K562 treated with DMSO at 1 percent for 48 hours (cell line): ENCODE measurements around the gene ADAMTS3. TPM values are rescaled to one million over a fixed set of nuclear protein-coding genes. Genes with fewer than 3 reads are reported as not detected.

Experiments used
- total RNA-seq: library from RNA; unstranded; fragments of 300-600 nt; gene quantifications from 2 replicates; pipeline ENCODE4 v1.2.3, GENCODE V29; 2022; ENCODE audit warnings: low replicate concordance; ENCODE audit errors: extremely low read depth

The ADAMTS3 gene
- not detected in 2 replicates for total RNA-seq

GRCh38 chr4:72568959-72569718 is at the start of gene ADAMTS3:
Gene ADAMTS3 (minus strand): TSS chr4:72569221. CDS start chr4:72568762, 459 bp downstream.

